Cardiac fibroblast (primary cell): ENCODE results near the gene GPATCH11.

Source experiments
- DNase-seq, 2 donors: peaks; one replicate each; pipeline versions ENCODE4 v3.0.0 to v3.0.0-alpha.2; 2010; ENCODE audit warnings: low read depth in 2 of 2
- H3K4me3 ChIP-seq, 2 donors: replicated peaks in 1 of 2; 1 replicate in 1 of 2; 2 replicates in 1 of 2; pipeline ENCODE4 v1.5.1; 2011; ENCODE audit warnings: low read depth in 2 of 2, low read length in 2 of 2, mild to moderate bottlenecking in 2 of 2, moderate library complexity in 1 of 2
- TF ChIP-seq, protein P1 (sequence below): IDR thresholded peaks from one replicate; pipeline ENCODE4 v1.5.1; 2011; ENCODE audit warnings: low read depth, mild to moderate bottlenecking, low read length, inconsistent platforms

GPATCH11 gene

GRCh38 chr2:37061013-37061711, 23.2 kb upstream of the GPATCH11 start:
- TF ChIP-seq, protein P1, sequence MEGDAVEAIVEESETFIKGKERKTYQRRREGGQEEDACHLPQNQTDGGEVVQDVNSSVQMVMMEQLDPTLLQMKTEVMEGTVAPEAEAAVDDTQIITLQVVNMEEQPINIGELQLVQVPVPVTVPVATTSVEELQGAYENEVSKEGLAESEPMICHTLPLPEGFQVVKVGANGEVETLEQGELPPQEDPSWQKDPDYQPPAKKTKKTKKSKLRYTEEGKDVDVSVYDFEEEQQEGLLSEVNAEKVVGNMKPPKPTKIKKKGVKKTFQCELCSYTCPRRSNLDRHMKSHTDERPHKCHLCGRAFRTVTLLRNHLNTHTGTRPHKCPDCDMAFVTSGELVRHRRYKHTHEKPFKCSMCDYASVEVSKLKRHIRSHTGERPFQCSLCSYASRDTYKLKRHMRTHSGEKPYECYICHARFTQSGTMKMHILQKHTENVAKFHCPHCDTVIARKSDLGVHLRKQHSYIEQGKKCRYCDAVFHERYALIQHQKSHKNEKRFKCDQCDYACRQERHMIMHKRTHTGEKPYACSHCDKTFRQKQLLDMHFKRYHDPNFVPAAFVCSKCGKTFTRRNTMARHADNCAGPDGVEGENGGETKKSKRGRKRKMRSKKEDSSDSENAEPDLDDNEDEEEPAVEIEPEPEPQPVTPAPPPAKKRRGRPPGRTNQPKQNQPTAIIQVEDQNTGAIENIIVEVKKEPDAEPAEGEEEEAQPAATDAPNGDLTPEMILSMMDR = no peak
- no peak overlapping the region for H3K4me3 ChIP-seq
- no peak for DNase-seq

- no peak overlapping the region for H3K4me3 ChIP-seq
- DNase-seq = no peak
- TF ChIP-seq, protein P1 = no peak
Measured at GRCh38 chr2:37061776-37062175, 22.5 kb upstream of the GPATCH11 start.

GRCh38 chr2:37068686-37069085, 15.6 kb upstream of the GPATCH11 start:
- TF ChIP-seq, protein P1 = no peak
- no peak for DNase-seq
- no peak overlapping the region for H3K4me3 ChIP-seq

- DNase-seq = no peak
- TF ChIP-seq, protein P1 = no peak
- no peak overlapping the region for H3K4me3 ChIP-seq
Measured at GRCh38 chr2:37070931-37071330, 13.4 kb upstream of the GPATCH11 start.

GRCh38 chr2:37080266-37080665, 4.1 kb upstream of the GPATCH11 start:
- peak; percentile 6 to 7 for DNase-seq
- H3K4me3 ChIP-seq = no peak overlapping the region
- TF ChIP-seq, protein P1 = no peak

- TF ChIP-seq, protein P1 = no peak
- DNase-seq = no peak
- no peak overlapping the region for H3K4me3 ChIP-seq
Measured at GRCh38 chr2:37080689-37081088, 3.6 kb upstream of the GPATCH11 start.

- DNase-seq = no peak
- H3K4me3 ChIP-seq = peak overlapping the region; percentile 71 to 98
- TF ChIP-seq, protein P1 = no peak
Measured at GRCh38 chr2:37084797-37085196, 479 bp downstream of the GPATCH11 start.
